ENCODE data around the gene PARP3. TPM values are rescaled to one million over a fixed set of nuclear protein-coding genes. Genes with fewer than 3 reads are reported as not detected.
A peak's percentile ranks its signal among the peaks of the same experiment; 100 is the strongest.

The PARP3 gene
- total and polyA plus RNA-seq, 4 donors: 5.9 to 14.7 (median 12.4) TPM

- Histone ChIP-seq H3K27ac (ENCODE audit: low read depth, low read length) (no peak overlapping the region), H3K27me3 (ENCODE audit: control insufficient read depth, insufficient read depth, low read length) (no peaks in the 10 kb centered on the region), H3K9me3 (ENCODE audit: control insufficient read depth, insufficient read depth, low read length) (no peaks in the 10 kb centered on the region), H3K4me3 (ENCODE audit: low read depth, low read length) (no peak overlapping the region), H3K36me3 (ENCODE audit: control insufficient read depth, insufficient read depth, low read length) (peaks cover 42% of the 10 kb centered on the region), H3K4me1 (ENCODE audit: control insufficient read depth, insufficient read depth, low read length) (peaks cover 3% of the 10 kb centered on the region)
- WGBS (ENCODE audit: insufficient coverage): 79% methylated on average over 8 of the region's 10 CpGs
- DNase-seq (ENCODE audit: low read depth in 4 of 6, low spot score in 6 of 6): no peak
Observed at GRCh38 chr3:51948016-51948580, 5.9 kb downstream of the PARP3 start.

GRCh38 chr3:51949121-51949520, 7.0 kb downstream of the PARP3 start:
- peaks cover 35% of the 10 kb centered on the region for H3K36me3 ChIP-seq (ENCODE audit: control insufficient read depth, insufficient read depth, low read length)
- H3K27me3 ChIP-seq (ENCODE audit: control insufficient read depth, insufficient read depth, low read length): no peaks in the 10 kb centered on the region
- no peaks in the 10 kb centered on the region for H3K9me3 ChIP-seq (ENCODE audit: control insufficient read depth, insufficient read depth, low read length)
- no peak overlapping the region for H3K4me3 ChIP-seq (ENCODE audit: low read depth, low read length)
- no peak overlapping the region for H3K27ac ChIP-seq (ENCODE audit: low read depth, low read length)
- 96% methylated on average over 5 of the region's 5 CpGs for WGBS (ENCODE audit: insufficient coverage)
- H3K4me1 ChIP-seq (ENCODE audit: control insufficient read depth, insufficient read depth, low read length): no peaks in the 10 kb centered on the region
- DNase-seq (ENCODE audit: low read depth in 4 of 6, low spot score in 6 of 6): no peak

- H3K9me3 ChIP-seq (ENCODE audit: control insufficient read depth, insufficient read depth, low read length): no peaks in the 10 kb centered on the region
- peaks cover 9% of the 10 kb centered on the region for H3K4me1 ChIP-seq (ENCODE audit: control insufficient read depth, insufficient read depth, low read length)
- H3K36me3 ChIP-seq (ENCODE audit: control insufficient read depth, insufficient read depth, low read length): peaks cover 22% of the 10 kb centered on the region
- no peak overlapping the region for H3K27ac ChIP-seq (ENCODE audit: low read depth, low read length)
- H3K27me3 ChIP-seq (ENCODE audit: control insufficient read depth, insufficient read depth, low read length): no peaks in the 10 kb centered on the region
- no peak overlapping the region for H3K4me3 ChIP-seq (ENCODE audit: low read depth, low read length)
- 100% methylated on average over 1 of the region's 2 CpGs for WGBS (ENCODE audit: insufficient coverage)
- no peak for DNase-seq (ENCODE audit: low read depth in 4 of 6, low spot score in 6 of 6)
Observed at GRCh38 chr3:51950899-51951298, 8.7 kb downstream of the PARP3 start.

GRCh38 chr3:51953445-51953844, 11.3 kb downstream of the PARP3 start:
- Histone ChIP-seq H3K27me3 (ENCODE audit: control insufficient read depth, insufficient read depth, low read length) (no peaks in the 10 kb centered on the region), H3K27ac (ENCODE audit: low read depth, low read length) (no peak overlapping the region), H3K4me3 (ENCODE audit: low read depth, low read length) (no peak overlapping the region), H3K36me3 (ENCODE audit: control insufficient read depth, insufficient read depth, low read length) (peaks cover 29% of the 10 kb centered on the region), H3K9me3 (ENCODE audit: control insufficient read depth, insufficient read depth, low read length) (no peaks in the 10 kb centered on the region), H3K4me1 (ENCODE audit: control insufficient read depth, insufficient read depth, low read length) (peaks cover 26% of the 10 kb centered on the region)
- no CpG with 5 or more reads among the region's 3 CpGs for WGBS (ENCODE audit: insufficient coverage)
- no peak for DNase-seq (ENCODE audit: low read depth in 4 of 6, low spot score in 6 of 6)

GRCh38 chr3:51954105-51954504, 11.9 kb downstream of the PARP3 start:
- Histone ChIP-seq H3K36me3 (ENCODE audit: control insufficient read depth, insufficient read depth, low read length) (peaks cover 34% of the 10 kb centered on the region), H3K27ac (ENCODE audit: low read depth, low read length) (no peak overlapping the region), H3K4me1 (ENCODE audit: control insufficient read depth, insufficient read depth, low read length) (peaks cover 26% of the 10 kb centered on the region), H3K4me3 (ENCODE audit: low read depth, low read length) (no peak overlapping the region), H3K27me3 (ENCODE audit: control insufficient read depth, insufficient read depth, low read length) (no peaks in the 10 kb centered on the region), H3K9me3 (ENCODE audit: control insufficient read depth, insufficient read depth, low read length) (no peaks in the 10 kb centered on the region)
- DNase-seq (ENCODE audit: low read depth in 4 of 6, low spot score in 6 of 6): no peak
- WGBS (ENCODE audit: insufficient coverage): 82% methylated on average over 6 of the region's 6 CpGs

- peaks cover 26% of the 10 kb centered on the region for H3K4me1 ChIP-seq (ENCODE audit: control insufficient read depth, insufficient read depth, low read length)
- no peaks in the 10 kb centered on the region for H3K27me3 ChIP-seq (ENCODE audit: control insufficient read depth, insufficient read depth, low read length)
- H3K9me3 ChIP-seq (ENCODE audit: control insufficient read depth, insufficient read depth, low read length): no peaks in the 10 kb centered on the region
- peaks cover 38% of the 10 kb centered on the region for H3K36me3 ChIP-seq (ENCODE audit: control insufficient read depth, insufficient read depth, low read length)
- no peak overlapping the region for H3K4me3 ChIP-seq (ENCODE audit: low read depth, low read length)
- 88% methylated on average over 1 of the region's 1 CpG for WGBS (ENCODE audit: insufficient coverage)
- DNase-seq (ENCODE audit: low read depth in 4 of 6, low spot score in 6 of 6): no peak
- no peak overlapping the region for H3K27ac ChIP-seq (ENCODE audit: low read depth, low read length)
Observed at GRCh38 chr3:51954713-51955112, 12.6 kb downstream of the PARP3 start.

- peaks cover 44% of the 10 kb centered on the region for H3K36me3 ChIP-seq (ENCODE audit: control insufficient read depth, insufficient read depth, low read length)
- no peaks in the 10 kb centered on the region for H3K27me3 ChIP-seq (ENCODE audit: control insufficient read depth, insufficient read depth, low read length)
- peaks cover 26% of the 10 kb centered on the region for H3K4me1 ChIP-seq (ENCODE audit: control insufficient read depth, insufficient read depth, low read length)
- no peaks in the 10 kb centered on the region for H3K9me3 ChIP-seq (ENCODE audit: control insufficient read depth, insufficient read depth, low read length)
- WGBS (ENCODE audit: insufficient coverage): 19% methylated on average over 31 of the region's 33 CpGs
- DNase-seq (ENCODE audit: low read depth in 4 of 6, low spot score in 6 of 6): peak in 1 of 6 donors; percentile 42
- H3K4me3 ChIP-seq (ENCODE audit: low read depth, low read length): peak within 1 kb of the TSS; percentile 5
- H3K27ac ChIP-seq (ENCODE audit: low read depth, low read length): peak within 1 kb of the TSS; percentile 47
Observed at GRCh38 chr3:51955175-51955892, 13.2 kb downstream of the PARP3 start, which contains the start of gene GPR62. Gene GPR62 (plus strand): TSS chr3:51955381. CDS start chr3:51955653, 272 bp downstream.

GRCh38 chr3:51955893-51956770, 14.0 kb downstream of the PARP3 start:
- Histone ChIP-seq H3K27ac (ENCODE audit: low read depth, low read length) (peak overlapping the region; percentile 47), H3K36me3 (ENCODE audit: control insufficient read depth, insufficient read depth, low read length) (peaks cover 52% of the 10 kb centered on the region), H3K4me3 (ENCODE audit: low read depth, low read length) (peak overlapping the region; percentile 5), H3K9me3 (ENCODE audit: control insufficient read depth, insufficient read depth, low read length) (no peaks in the 10 kb centered on the region), H3K4me1 (ENCODE audit: control insufficient read depth, insufficient read depth, low read length) (peaks cover 29% of the 10 kb centered on the region), H3K27me3 (ENCODE audit: control insufficient read depth, insufficient read depth, low read length) (no peaks in the 10 kb centered on the region)
- peak in 2 of 6 donors; percentile 75 to 83 for DNase-seq (ENCODE audit: low read depth in 4 of 6, low spot score in 6 of 6)
- 2% methylated on average over 97 of the region's 97 CpGs for WGBS (ENCODE audit: insufficient coverage)

GRCh38 chr3:51957520-51958205, 15.5 kb downstream of the PARP3 start:
- peaks cover 36% of the 10 kb centered on the region for H3K4me1 ChIP-seq (ENCODE audit: control insufficient read depth, insufficient read depth, low read length)
- no peak overlapping the region for H3K4me3 ChIP-seq (ENCODE audit: low read depth, low read length)
- H3K27ac ChIP-seq (ENCODE audit: low read depth, low read length): no peak overlapping the region

More at GRCh38 chr3:51957520-51958205, 15.5 kb downstream of the PARP3 start:
- Histone ChIP-seq H3K9me3 (ENCODE audit: control insufficient read depth, insufficient read depth, low read length) (no peaks in the 10 kb centered on the region), H3K27me3 (ENCODE audit: control insufficient read depth, insufficient read depth, low read length) (no peaks in the 10 kb centered on the region), H3K36me3 (ENCODE audit: control insufficient read depth, insufficient read depth, low read length) (peaks cover 55% of the 10 kb centered on the region)
- 89% methylated on average over 13 of the region's 15 CpGs for WGBS (ENCODE audit: insufficient coverage)
- no peak for DNase-seq (ENCODE audit: low read depth in 4 of 6, low spot score in 6 of 6)
